Neural progenitor cell (in vitro differentiated cells): ENCODE results near the gene AIPL1. TPM values are rescaled to one million over a fixed set of nuclear protein-coding genes. Genes with fewer than 3 reads are reported as not detected.

ENCODE experiments used
- DNase-seq: peaks from one replicate; pipeline ENCODE4 v3.0.0-alpha.2; 2016; ENCODE audit warnings: low spot score
- H2AFZ ChIP-seq: fragments of 200-600 bp; sonication (generic); replicated peaks from 2 replicates; pipeline ENCODE4 v1.6.1; 2016; ENCODE audit warnings: antibody characterized with exemption
- H3F3A ChIP-seq: fragments of 200-600 bp; sonication (generic); 2 replicates; pipeline ENCODE4 v1.6.1; 2016; ENCODE audit warnings: antibody characterized with exemption, low read depth
- H3K27ac ChIP-seq: fragments of 200-600 bp; sonication (generic); 2 replicates; pipeline ENCODE4 v1.5.1; 2016; ENCODE audit warnings: mild to moderate bottlenecking
- H3K27me3 ChIP-seq: fragments of 200-600 bp; sonication (generic); 2 replicates; pipeline ENCODE4 v1.6.1; 2016; ENCODE audit warnings: mild to moderate bottlenecking, moderate library complexity
- H3K36me3 ChIP-seq: fragments of 200-600 bp; sonication (generic); 2 replicates; pipeline ENCODE4 v1.5.1; 2016
- H3K4me1 ChIP-seq: fragments of 200-600 bp; sonication (generic); 2 replicates; pipeline ENCODE4 v1.6.1; 2016; ENCODE audit warnings: mixed run types
- H3K4me2 ChIP-seq: fragments of 200-600 bp; sonication (generic); 2 replicates; pipeline ENCODE4 v1.6.1; 2016
- H3K4me3 ChIP-seq: fragments of 200-600 bp; sonication (generic); 2 replicates; pipeline ENCODE4 v1.5.1; 2016
- H3K79me2 ChIP-seq: fragments of 200-600 bp; sonication (generic); 2 replicates; pipeline ENCODE4 v1.6.1; 2016; ENCODE audit warnings: low read depth
- H3K9ac ChIP-seq: fragments of 200-600 bp; sonication (generic); 2 replicates; pipeline ENCODE4 v1.6.1; 2016
- H3K9me3 ChIP-seq: fragments of 200-600 bp; sonication (generic); 2 replicates; pipeline ENCODE4 v1.5.1; 2016; ENCODE audit warnings: low read depth
- H4K20me1 ChIP-seq: fragments of 200-600 bp; sonication (generic); 2 replicates; pipeline ENCODE4 v1.6.1; 2016; ENCODE audit warnings: low read depth
- H3K27ac Mint-ChIP-seq: 3 replicates; pipeline ENCODE4 v1.8.0; 2021; ENCODE audit warnings: mixed read lengths
- H3K27me3 Mint-ChIP-seq: 2 replicates; pipeline ENCODE4 v1.8.0; 2022; ENCODE audit warnings: low read depth, mild to moderate bottlenecking, inconsistent platforms, moderate library complexity, mixed read lengths; ENCODE audit not compliant: insufficient read depth
- H3K36me3 Mint-ChIP-seq: 3 replicates; pipeline ENCODE4 v1.8.0; 2021; ENCODE audit warnings: mixed read lengths
- H3K4me1 Mint-ChIP-seq: 3 replicates; pipeline ENCODE4 v1.8.0; 2021; ENCODE audit warnings: mixed read lengths
- H3K4me3 Mint-ChIP-seq: 3 replicates; pipeline ENCODE4 v1.8.0; 2021; ENCODE audit warnings: mild to moderate bottlenecking, moderate library complexity, mixed read lengths
- H3K9me3 Mint-ChIP-seq: 3 replicates; pipeline ENCODE4 v1.8.0; 2020; ENCODE audit warnings: mixed read lengths
- EZH2 ChIP-seq: fragments of 200-600 bp; sonication (generic); IDR thresholded peaks from 2 replicates; pipeline ENCODE4 v1.6.1; 2017; ENCODE audit warnings: antibody characterized with exemption, mild to moderate bottlenecking, moderate library complexity
- EZH2phosphoT487 ChIP-seq: fragments of 200-600 bp; sonication (generic); IDR thresholded peaks from 2 replicates; pipeline ENCODE4 v1.6.1; 2017; ENCODE audit warnings: antibody characterized with exemption
- total RNA-seq: library from RNA; depleted of rRNA; stranded (reverse); fragments of >200 nt; gene quantifications from 2 replicates; pipeline ENCODE4 v1.2.3, GENCODE V29; 2015; ENCODE audit warnings: low replicate concordance
- TF ChIP-seq, protein P1 (sequence below): fragments of 200-600 bp; sonication (generic); IDR thresholded peaks from 2 replicates; pipeline ENCODE4 v1.5.1; 2017; ENCODE audit warnings: antibody characterized with exemption, mild to moderate bottlenecking

Gene AIPL1
- total RNA-seq, 1 donor from 2014 or later, result 0.37 TPM

DNA sequence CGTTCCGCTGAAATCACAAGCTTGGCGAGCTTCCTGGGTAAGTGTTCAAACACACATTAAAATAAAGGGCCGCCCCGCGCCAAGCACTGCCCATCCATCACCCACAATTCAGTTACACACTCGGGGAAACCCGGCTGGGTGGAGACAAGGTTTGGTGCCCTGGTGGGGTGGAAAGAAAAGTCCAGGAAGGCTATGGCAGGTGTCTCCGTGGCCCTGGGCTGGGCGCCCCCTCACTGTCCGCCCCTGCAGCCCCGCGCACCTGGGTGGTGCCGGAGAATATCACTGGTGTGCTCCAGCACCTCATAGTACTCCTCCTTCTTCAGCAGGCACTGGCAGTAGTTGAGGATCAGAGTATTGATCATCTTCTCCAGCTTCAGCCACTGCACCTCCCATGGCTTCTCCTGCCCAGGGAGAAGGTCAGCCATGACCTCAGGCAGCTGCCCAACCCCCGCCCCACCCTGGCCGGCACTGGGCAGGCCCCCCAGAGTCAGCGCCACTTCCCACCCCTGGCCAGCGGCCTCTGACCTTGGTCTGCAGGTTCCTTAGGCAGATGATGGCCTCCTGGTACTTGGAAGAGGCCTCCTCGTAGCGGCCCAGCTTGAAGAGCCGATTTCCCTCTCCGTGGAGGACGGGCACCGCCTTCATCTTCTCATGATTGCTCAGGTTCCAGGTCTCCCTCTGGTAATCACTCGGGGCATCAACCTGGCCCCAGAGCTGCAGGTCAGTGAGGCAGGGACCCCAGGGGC lies 8.4 kb downstream of the AIPL1 start:
- H3K4me3 ChIP-seq, result no peak overlapping the region
- no peak overlapping the region for H2AFZ ChIP-seq
- no peaks in the 10 kb centered on the region for H3K27me3 ChIP-seq
- H3K4me2 ChIP-seq, result no peak overlapping the region
- DNase-seq, result no peak
- TF ChIP-seq, protein P1, sequence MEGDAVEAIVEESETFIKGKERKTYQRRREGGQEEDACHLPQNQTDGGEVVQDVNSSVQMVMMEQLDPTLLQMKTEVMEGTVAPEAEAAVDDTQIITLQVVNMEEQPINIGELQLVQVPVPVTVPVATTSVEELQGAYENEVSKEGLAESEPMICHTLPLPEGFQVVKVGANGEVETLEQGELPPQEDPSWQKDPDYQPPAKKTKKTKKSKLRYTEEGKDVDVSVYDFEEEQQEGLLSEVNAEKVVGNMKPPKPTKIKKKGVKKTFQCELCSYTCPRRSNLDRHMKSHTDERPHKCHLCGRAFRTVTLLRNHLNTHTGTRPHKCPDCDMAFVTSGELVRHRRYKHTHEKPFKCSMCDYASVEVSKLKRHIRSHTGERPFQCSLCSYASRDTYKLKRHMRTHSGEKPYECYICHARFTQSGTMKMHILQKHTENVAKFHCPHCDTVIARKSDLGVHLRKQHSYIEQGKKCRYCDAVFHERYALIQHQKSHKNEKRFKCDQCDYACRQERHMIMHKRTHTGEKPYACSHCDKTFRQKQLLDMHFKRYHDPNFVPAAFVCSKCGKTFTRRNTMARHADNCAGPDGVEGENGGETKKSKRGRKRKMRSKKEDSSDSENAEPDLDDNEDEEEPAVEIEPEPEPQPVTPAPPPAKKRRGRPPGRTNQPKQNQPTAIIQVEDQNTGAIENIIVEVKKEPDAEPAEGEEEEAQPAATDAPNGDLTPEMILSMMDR, result no peak
- no peak for TF ChIP-seq EZH2phosphoT487
- no peak for TF ChIP-seq EZH2
- H3K36me3 ChIP-seq, result no peaks in the 10 kb centered on the region
- Mint-ChIP-seq H3K27me3 (peaks cover 19% of the 10 kb centered on the region), H3K4me3 (no peak overlapping the region), H3K4me1 (peaks cover 35% of the 10 kb centered on the region), H3K27ac (peak overlapping the region; percentile 90), H3K9me3 (peaks cover 11% of the 10 kb centered on the region), H3K36me3 (peaks cover 5% of the 10 kb centered on the region)
- no peaks in the 10 kb centered on the region for H4K20me1 ChIP-seq
- H3K9me3 ChIP-seq, result peaks cover 11% of the 10 kb centered on the region
- H3F3A ChIP-seq, result peaks cover 8% of the 10 kb centered on the region
- peaks cover 15% of the 10 kb centered on the region for H3K4me1 ChIP-seq
- no peak overlapping the region for H3K9ac ChIP-seq
- H3K27ac ChIP-seq, result no peak overlapping the region
- no peaks in the 10 kb centered on the region for H3K79me2 ChIP-seq

DNA sequence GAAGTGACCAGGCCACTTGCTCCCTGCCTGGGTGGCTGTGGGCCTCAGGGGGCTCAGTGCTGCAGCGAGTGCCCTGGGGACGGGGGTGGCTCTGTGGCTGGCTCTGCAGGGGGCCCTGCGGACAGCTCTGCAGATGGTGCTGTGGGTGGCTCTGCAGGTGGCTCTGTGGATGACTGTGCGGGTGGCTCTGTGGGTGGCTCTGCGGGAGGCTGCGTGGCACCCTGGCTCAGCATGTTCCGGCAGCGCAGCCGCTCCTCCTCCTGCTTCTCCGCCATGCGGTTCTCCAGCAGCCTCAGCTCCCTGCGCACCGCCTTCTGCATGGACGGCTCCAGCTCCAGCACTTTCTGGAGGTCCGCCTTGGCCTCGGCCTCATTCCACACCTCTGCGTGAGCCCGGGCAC lies 9.5 kb downstream of the AIPL1 start:
- no peak overlapping the region for H3K4me3 ChIP-seq
- H3F3A ChIP-seq, result peaks cover 8% of the 10 kb centered on the region
- DNase-seq, result no peak
- no peaks in the 10 kb centered on the region for H4K20me1 ChIP-seq
- no peak overlapping the region for H3K9ac ChIP-seq
- Mint-ChIP-seq H3K4me1 (peaks cover 39% of the 10 kb centered on the region), H3K27me3 (peaks cover 16% of the 10 kb centered on the region), H3K4me3 (no peak overlapping the region), H3K27ac (no peak overlapping the region), H3K9me3 (peaks cover 4% of the 10 kb centered on the region), H3K36me3 (no peaks in the 10 kb centered on the region)
- H3K36me3 ChIP-seq, result no peaks in the 10 kb centered on the region
- H2AFZ ChIP-seq, result no peak overlapping the region
- no peaks in the 10 kb centered on the region for H3K79me2 ChIP-seq
- no peak overlapping the region for H3K27ac ChIP-seq
- TF ChIP-seq, protein P1, result no peak
- TF ChIP-seq EZH2, result no peak
- no peak for TF ChIP-seq EZH2phosphoT487
- H3K27me3 ChIP-seq, result no peaks in the 10 kb centered on the region
- peaks cover 15% of the 10 kb centered on the region for H3K4me1 ChIP-seq
- no peaks in the 10 kb centered on the region for H3K9me3 ChIP-seq
- H3K4me2 ChIP-seq, result no peak overlapping the region

DNA sequence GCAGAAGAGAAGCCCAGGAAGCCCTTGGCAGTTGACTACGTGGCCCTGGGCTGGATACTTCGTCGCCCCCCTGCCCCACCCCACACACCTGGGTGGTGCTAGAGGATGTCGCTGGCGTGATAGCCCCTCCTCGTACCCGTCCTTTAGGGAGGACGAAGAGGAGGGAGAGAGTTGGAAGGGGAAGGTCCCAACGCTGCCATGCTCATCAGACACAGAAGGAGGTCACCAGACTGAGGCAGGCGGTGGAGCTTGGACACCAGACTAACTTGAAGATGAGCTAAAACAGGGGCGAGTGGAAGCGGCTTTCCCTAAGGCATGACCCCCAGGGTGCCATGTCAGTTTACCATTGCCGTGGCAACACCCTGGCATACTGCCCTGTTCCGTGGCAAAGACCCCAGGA lies 11.0 kb downstream of the AIPL1 start:
- TF ChIP-seq EZH2 (no peak), EZH2phosphoT487 (no peak)
- TF ChIP-seq, protein P1, result no peak

More for the DNA sequence above, 11.0 kb downstream of the AIPL1 start:
- Mint-ChIP-seq H3K4me1 (peaks cover 35% of the 10 kb centered on the region), H3K9me3 (no peaks in the 10 kb centered on the region), H3K36me3 (no peaks in the 10 kb centered on the region), H3K27me3 (peaks cover 16% of the 10 kb centered on the region), H3K27ac (no peak overlapping the region), H3K4me3 (no peak overlapping the region)
- H3K9ac ChIP-seq, result no peak overlapping the region
- no peak overlapping the region for H2AFZ ChIP-seq
- no peaks in the 10 kb centered on the region for H3K9me3 ChIP-seq
- DNase-seq, result no peak
- H3K36me3 ChIP-seq, result no peaks in the 10 kb centered on the region
- no peak overlapping the region for H3K4me2 ChIP-seq
- peaks cover 5% of the 10 kb centered on the region for H3K4me1 ChIP-seq
- no peak overlapping the region for H3K4me3 ChIP-seq
- no peaks in the 10 kb centered on the region for H3K79me2 ChIP-seq
- H3K27me3 ChIP-seq, result no peaks in the 10 kb centered on the region
- H3F3A ChIP-seq, result peaks cover 3% of the 10 kb centered on the region
- no peak overlapping the region for H3K27ac ChIP-seq
- H4K20me1 ChIP-seq, result no peaks in the 10 kb centered on the region
